Stimulated activated CD4-positive, alpha-beta T cell treated with anti-CD3 and anti-CD28 coated beads, Interleukin-15, amount 100 ng/mL, for 24 hours (primary cell): ENCODE results near the gene TYR.
"Not testable (repeated sequence)": the region's sequence is repeated elsewhere in the genome, so short reads cannot be mapped to it uniquely, and the experiment has no call there.

Source experiments
- DNase-seq: peaks from one replicate; pipeline ENCODE4 v3.0.0-alpha.2; 2020

Gene TYR

GRCh38 chr11:89177691-89178231 is at the start of gene TYR:
Gene TYR, plus strand, starts transcription at chr11:89177875. Its CDS starts 79 bp downstream, at chr11:89177954.
- DNase-seq, result no peak

DNA sequence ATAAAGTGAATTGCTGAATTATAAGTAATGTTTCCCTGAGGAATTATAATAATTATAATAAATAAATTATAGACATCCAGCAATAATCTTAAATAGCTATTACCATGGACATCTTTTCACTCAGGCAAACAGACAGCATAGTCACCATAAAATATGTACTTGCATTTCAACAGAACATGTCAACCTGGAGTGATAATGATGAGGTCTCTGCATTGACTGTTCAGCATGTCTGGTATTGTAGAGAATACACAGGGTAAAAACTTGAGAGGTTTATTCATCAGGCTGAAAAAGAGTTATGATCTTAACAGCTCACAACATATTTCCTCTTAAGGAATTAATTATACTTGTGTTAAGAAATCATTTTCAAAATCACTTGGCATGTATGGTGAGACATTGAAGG is 41.1 kb upstream of the TYR start:
- DNase-seq, result no peak

DNA sequence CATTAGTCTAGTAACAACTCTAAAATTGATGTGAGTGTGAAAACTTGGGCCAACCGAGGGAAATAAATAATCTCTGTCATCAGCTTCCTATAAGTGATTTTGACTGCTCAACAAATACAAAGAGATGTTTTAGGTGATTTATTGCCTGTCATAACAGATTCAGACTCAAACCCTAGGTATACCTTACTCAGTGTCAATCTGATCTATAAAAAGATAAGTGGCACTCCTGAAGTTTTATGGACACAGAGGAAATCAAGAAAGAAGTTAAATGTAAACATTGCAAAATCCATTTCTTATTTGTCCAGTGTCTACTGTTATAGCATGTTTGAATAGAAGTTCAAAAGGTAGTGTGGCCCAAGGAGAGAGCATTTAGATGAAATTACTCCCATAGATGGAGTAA is 30.4 kb upstream of the TYR start:
- no peak for DNase-seq

DNA sequence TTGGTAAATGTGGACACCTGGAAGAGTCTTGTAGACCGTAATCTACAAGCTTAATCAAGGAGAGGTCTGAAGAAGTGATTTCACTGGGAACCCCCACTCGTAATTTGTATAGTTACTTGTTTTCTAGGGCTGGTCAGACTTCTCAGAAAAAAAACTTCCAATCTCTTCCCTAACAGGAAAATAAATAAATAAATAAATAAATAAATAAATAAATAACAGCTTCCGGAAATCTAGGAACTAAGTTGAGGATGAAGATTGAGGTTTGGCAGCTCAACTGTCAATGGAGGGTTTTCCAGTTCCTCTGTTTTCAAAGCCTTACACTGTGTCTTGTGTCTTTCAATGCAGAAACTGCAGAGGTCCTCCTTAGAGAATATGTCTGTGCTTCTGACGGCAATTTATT is 17.7 kb upstream of the TYR start:
- DNase-seq, result no peak

- DNase-seq, result no peak
Observed at GRCh38 chr11:89161949-89162348, 15.7 kb upstream of the TYR start.

GRCh38 chr11:89163686-89164085 is 14.0 kb upstream of the TYR start:
- DNase-seq, result no peak

GRCh38 chr11:89168396-89168795 is 9.3 kb upstream of the TYR start:
- DNase-seq, result no peak

DNA sequence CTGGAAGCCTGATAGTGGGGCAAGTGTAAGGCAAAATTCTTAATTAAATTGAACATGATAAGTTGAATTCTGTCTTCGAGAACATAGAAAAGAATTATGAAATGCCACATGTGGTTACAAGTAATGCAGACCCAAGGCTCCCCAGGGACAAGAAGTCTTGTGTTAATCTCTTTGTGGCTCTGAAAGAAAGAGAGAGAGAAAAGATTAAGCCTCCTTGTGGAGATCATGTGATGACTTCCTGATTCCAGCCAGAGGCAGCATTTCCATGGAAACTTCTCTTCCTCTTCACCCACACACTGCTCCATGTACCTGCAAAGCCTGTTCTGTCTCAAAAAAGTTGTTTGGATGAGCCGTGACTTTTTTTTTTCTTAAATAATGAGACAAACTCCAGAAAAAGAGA is 1.9 kb upstream of the TYR start:
- no peak for DNase-seq

GRCh38 chr11:89176938-89177337 is 737 bp upstream of the TYR start:
- DNase-seq, result no peak

DNA sequence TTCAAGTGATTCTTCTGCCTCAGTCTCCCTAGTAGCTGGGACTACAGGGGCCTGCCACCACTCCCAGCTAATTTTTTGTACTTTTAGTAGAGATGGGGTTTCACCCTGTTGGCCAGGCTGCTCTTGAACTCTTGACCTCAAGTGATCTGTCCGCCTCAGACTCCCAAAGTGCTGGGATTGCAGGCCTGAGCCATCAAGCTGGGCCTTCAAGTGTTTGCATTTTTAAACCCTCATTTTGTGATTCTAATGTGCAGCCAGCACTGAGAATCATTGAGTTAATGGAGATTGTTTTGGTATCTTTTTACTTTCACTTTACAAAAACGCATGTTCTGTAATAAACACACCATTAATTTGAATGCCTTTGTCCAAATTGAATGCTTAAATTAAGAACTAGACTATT is 3.4 kb downstream of the TYR start:
- no peak for DNase-seq

DNA sequence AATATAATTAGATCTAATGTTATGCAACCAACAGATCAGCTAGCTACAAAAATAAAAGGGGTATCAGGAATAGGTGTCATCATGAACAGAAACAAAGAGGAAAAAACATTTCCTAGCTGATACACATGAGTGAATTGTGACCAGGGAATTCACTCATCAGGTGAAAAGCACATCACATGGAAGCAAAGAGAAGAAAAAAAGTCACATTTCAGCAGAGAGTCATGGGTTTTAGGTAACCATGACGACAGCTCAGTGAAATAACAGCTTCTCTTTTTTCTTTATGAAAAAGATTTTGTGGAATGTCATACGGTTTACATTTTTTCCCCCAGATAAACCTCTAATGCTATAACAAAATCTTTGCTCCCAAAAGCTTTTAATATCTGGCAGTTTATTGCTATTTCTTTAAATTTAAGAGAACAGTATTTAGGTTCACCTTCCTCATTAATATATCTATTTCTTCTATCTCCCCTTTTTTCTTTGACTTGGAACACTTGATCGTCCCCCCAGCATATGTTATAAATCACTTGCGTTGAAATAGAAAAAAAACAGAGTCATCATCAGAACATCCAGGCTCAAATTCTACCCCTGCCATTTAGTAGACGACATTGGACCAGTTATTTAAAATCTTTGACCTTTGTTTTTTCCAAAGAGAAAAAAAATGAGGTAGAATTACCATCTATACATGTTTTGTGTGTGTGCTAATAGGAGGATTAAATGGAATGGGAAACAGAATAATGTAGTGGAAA is 5.3 kb downstream of the TYR start:
- DNase-seq, result no peak

DNA sequence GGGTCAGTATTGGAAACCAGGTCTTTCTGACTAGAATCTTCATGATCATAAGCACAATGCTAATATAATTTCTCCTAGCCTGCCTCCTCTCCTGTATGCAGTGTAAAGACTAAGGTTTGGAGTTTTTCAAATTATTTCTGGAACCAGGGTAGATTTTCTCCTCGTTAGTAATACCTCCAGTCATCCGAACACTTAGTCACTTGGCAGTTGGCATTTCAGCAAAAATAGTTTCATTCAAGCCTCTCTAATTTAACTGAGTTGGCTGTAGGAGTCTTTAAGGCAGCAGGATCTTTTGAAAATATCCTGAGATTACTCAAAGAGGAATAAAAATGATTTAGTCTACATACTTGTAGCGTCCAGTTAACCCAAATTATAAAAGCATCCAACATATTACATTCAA is 6.3 kb downstream of the TYR start:
- no peak for DNase-seq

DNA sequence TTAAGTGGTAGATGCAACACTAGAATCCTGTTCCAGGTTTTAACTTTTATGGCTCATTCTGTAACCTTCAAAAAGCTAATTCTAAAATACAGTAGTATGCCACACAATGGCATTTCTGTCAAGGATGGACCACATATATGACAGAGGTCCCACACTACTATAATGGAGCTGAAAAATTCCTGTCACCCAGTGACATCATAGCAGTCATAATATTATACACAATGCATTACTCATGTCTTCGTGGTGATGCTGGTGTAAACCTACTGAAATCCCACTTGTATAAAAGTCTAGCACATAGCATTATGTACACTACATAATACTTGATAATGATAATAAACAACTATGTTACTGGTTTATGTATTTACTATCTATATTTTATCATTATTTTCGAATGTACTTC is 12.1 kb downstream of the TYR start:
- no peak for DNase-seq

- DNase-seq, result no peak
Observed at GRCh38 chr11:89201138-89201537, 23.5 kb downstream of the TYR start.

- no peak for DNase-seq
Observed at GRCh38 chr11:89203814-89204213, 26.1 kb downstream of the TYR start.

DNA sequence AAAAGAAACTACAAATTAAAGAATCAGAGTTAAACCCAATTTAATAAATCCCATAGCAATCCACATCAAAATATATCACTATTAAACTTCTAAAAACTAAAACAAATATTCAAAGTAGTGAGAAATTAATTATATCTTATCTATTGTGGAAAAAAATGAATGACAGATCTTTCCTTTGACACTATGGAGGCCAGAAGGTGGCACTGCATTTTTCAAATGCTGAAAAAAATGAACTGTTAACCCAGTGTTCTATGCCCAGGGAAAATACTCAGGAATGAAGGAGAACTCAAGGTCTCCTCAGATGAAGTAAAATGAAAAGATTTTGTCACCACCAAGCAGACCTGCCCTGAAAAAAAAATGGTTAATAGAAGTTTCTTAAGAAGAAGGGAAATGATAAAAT is 27.7 kb downstream of the TYR start:
- no peak for DNase-seq

GRCh38 chr11:89220684-89221339 is 43.1 kb downstream of the TYR start:
- DNase-seq, result no peak

DNA sequence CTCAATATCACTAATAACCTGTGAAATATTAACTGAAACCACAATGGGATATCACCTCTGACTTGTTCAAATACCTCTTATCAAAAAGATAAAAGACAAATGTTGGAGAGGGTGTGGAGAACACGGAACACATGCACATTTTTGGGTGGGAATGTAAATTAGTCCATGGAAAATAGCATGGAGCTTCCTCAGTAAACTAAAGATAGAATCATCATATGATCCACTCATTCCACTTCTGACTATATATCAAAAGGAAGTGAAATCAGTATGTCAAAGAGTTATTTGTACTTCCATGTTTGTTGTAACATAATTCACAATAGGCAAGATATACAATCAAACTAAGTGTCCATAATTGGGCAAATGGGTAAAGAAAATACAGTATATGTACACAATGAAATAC is 57.4 kb downstream of the TYR start:
- DNase-seq, result no peak

GRCh38 chr11:89235976-89236375 is 58.3 kb downstream of the TYR start:
- DNase-seq, result no peak

DNA sequence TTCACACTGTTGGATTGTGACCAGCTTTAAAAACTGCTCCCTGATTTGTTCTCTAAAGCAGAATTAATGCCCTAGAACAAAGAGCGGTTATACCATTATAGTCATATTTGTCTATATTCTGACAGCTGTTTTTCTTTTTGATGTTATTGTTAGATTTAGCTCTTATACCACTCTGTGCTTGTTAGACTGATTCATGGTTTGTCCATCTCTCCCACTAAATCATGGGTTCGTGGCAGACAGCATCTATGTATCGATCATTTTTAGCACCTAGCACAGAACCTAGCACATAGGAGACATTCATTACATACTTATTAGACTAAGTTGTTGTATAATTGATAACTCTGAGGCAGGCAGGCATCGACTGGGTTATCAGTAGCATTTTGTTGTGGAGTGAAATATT is 69.3 kb downstream of the TYR start:
- not testable (repeated sequence) for DNase-seq

DNA sequence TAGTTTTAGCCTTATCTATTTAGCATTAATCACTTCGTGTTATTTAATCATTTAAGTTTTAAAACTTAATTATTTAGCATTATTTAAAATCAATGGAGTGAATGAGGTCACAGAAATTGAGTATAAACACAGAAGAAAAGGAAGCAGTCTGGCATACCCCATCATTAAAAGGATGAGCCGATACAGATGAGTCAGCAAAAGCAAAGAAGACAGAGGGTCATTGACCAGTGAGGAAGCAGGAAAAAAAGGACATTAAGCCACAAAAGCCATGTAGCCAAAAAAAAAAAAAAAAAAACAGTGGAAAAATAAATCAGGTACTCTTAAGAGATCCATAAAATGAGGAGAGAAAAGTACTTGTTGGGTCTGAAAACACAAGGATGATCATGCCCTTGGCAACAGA is 71.5 kb downstream of the TYR start:
- no peak for DNase-seq

- DNase-seq, result not testable (repeated sequence)
Observed at GRCh38 chr11:89261483-89261882, 83.8 kb downstream of the TYR start.

DNA sequence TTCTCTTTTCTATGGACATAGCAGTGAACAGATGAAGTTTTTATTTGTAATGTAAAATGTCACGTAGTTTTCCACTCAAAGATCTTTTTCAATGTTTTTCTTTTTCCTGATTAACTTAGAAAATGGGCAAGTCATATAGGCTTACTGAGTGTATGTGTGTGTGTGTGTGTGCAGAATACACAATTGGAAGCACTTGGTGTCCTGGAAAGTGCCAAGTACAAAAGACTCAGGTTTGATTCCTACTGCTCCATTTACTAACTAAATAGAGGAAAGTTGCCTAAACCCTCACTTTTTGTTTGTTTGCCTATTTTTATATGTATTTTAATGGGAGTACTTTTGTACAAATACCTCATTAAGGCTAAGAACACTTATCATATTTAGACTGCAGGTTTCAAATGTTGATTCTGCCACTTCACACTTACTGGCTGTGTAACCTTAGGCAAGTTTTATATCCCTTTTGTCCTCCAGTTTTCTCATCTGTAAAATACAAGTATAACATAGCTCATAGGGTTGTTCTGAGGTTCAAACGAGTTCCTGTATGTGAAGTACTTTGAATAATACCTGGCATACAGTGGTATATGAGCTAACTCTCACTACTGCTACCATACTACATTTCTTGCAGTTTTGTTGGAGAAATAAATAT is 90.1 kb downstream of the TYR start:
- DNase-seq, result no peak

DNA sequence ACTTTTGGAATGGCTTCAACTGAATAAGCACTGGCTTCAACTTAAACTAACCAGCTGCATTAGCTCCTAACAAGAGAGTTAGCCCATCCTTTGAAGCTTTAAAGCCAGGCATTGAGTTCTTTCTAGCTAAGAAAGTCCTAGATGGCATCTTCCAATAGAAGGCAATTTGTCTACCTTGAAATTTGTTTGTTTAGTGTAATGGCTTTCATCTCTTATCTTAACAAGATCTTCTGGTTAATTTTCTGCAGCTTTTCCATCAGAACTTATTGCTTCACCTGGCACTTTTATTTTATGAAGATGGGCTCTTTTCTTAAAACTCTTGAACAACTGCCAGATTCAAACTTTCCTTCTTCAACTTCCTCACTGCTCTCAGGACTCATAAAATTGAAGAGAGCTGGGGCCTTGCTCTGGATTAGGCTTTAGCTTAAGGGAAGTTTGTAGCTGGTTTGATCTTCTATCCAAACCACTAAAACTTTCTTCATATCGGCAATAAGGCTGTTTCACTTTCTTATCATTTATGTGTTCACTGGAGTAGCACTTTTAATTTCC is 94.9 kb downstream of the TYR start:
- not testable (repeated sequence) for DNase-seq
